ENCODE measurements around the gene LAPTM5.

LAPTM5 gene

DNA sequence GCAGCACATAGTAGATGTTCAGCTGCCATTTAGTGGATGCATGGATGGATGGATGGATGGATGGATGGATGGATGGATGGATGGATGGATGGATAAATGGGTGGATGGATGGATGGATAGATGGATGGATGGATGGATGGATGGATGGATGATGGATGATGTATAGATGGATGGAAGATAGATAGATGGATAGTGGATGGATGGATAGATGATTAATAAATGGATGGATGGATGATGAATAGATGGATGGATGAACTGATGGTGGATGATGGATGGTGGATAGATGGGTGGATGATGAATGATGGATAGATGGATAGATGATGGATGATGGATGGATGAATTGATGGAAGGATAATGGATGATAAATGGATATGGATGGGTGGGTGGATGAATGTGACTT is 54.8 kb downstream of the LAPTM5 start:
- no peak overlapping the region for H3K4me3 ChIP-seq (ENCODE audit: low read depth in 1 of 2, low read length in 2 of 2)
- H3K9me3 ChIP-seq (ENCODE audit: control insufficient read depth in 1 of 2, low read length in 2 of 2) = no peaks in the 10 kb centered on the region
- H3K4me1 ChIP-seq (ENCODE audit: control insufficient read depth in 1 of 2, insufficient read depth in 2 of 2, low read length in 2 of 2) = peaks cover 5 to 23% of the 10 kb centered on the region in 2 donors
- H3K36me3 ChIP-seq (ENCODE audit: control insufficient read depth in 1 of 2, insufficient read depth in 2 of 2, low read length in 2 of 2) = no peaks in the 10 kb centered on the region
- no peaks in the 10 kb centered on the region for H3K27me3 ChIP-seq (ENCODE audit: low read depth, low read length)
- H3K27ac ChIP-seq (ENCODE audit: low read length) = no peak overlapping the region

DNA sequence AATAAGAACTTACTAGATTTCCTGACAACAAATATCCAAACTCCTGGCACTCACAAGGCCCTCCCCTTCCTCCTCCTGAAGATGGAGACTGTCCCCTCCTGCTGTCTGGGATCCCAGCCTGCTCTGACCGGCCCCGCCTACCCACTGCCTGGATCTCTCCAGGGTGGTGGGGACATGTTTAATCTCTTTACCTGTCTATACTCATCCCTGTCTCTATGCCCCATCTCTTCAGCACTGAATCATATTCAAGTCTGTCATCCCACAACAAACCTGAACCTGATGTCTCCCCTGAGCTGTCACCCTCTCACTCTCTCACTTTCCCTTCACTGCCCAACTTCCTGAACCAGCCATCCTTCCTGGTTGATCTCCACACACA is 56.3 kb downstream of the LAPTM5 start:
- Histone ChIP-seq H3K4me3 (ENCODE audit: low read depth in 1 of 2, low read length in 2 of 2) (no peak overlapping the region), H3K36me3 (ENCODE audit: control insufficient read depth in 1 of 2, insufficient read depth in 2 of 2, low read length in 2 of 2) (no peaks in the 10 kb centered on the region), H3K27me3 (ENCODE audit: low read depth, low read length) (no peaks in the 10 kb centered on the region), H3K27ac (ENCODE audit: low read length) (no peak overlapping the region), H3K9me3 (ENCODE audit: control insufficient read depth in 1 of 2, low read length in 2 of 2) (no peaks in the 10 kb centered on the region), H3K4me1 (ENCODE audit: control insufficient read depth in 1 of 2, insufficient read depth in 2 of 2, low read length in 2 of 2) (peaks cover 6 to 21% of the 10 kb centered on the region in 2 donors)

DNA sequence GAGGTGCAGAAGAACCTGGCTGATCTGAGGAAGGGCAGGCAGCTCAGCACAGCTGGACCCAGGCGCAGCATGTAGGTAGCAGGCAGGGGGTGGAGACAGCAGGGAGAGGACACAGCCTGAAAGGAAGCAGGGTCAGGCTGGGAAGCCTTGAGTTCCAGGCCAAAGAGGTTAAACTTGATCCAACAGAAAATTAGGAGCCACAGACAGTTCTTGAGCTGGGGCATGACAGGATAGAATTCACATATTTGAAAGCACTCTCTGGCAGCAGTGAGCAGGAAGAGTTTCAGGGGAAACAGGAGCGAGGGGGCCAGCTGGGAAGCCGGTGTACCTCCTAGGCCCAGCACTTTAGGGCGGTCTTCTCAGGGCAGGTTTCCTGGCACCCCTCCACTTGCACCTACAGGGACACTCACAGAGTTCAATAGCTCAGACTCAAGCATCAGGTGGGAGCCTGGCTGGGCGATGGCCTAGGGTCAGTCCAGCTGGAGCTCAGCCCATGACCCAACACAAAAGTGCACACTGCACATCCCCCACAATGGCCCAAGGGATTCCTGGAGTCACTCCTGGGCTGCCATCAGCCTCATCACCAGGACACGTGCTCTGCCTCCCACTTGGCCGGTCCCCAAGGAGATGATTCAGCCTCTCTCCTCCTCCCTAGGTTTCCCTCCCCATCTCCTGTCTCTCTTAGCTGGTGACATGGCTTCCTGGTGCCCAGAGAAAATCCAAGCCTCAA is 56.9 kb downstream of the LAPTM5 start:
- Histone ChIP-seq H3K36me3 (ENCODE audit: control insufficient read depth in 1 of 2, insufficient read depth in 2 of 2, low read length in 2 of 2) (no peaks in the 10 kb centered on the region), H3K4me1 (ENCODE audit: control insufficient read depth in 1 of 2, insufficient read depth in 2 of 2, low read length in 2 of 2) (peaks cover 6 to 21% of the 10 kb centered on the region in 2 donors), H3K4me3 (ENCODE audit: low read depth in 1 of 2, low read length in 2 of 2) (no peak overlapping the region), H3K27ac (ENCODE audit: low read length) (no peak overlapping the region), H3K27me3 (ENCODE audit: low read depth, low read length) (no peaks in the 10 kb centered on the region), H3K9me3 (ENCODE audit: control insufficient read depth in 1 of 2, low read length in 2 of 2) (no peaks in the 10 kb centered on the region)

DNA sequence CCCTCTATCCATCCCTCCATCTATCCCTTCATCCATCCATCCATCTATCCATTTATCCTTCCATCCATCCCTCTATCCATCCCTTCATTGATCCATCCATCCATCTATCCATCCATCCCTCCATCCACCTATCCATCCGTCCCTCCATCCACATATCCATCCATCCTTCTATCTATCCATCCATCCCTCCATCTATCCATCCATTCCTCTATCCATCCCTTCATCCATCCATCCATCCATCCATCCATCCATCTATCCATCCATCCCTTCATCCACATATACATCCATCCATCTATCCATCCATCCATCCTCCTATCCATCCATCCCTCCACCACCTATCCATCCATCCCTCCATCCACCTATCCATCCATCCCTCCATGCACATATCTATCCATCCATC is 57.8 kb downstream of the LAPTM5 start:
- Histone ChIP-seq H3K9me3 (ENCODE audit: control insufficient read depth in 1 of 2, low read length in 2 of 2) (no peaks in the 10 kb centered on the region), H3K4me1 (ENCODE audit: control insufficient read depth in 1 of 2, insufficient read depth in 2 of 2, low read length in 2 of 2) (peaks cover 6 to 14% of the 10 kb centered on the region in 2 donors), H3K4me3 (ENCODE audit: low read depth in 1 of 2, low read length in 2 of 2) (no peak overlapping the region), H3K36me3 (ENCODE audit: control insufficient read depth in 1 of 2, insufficient read depth in 2 of 2, low read length in 2 of 2) (no peaks in the 10 kb centered on the region), H3K27ac (ENCODE audit: low read length) (no peak overlapping the region), H3K27me3 (ENCODE audit: low read depth, low read length) (no peaks in the 10 kb centered on the region)

DNA sequence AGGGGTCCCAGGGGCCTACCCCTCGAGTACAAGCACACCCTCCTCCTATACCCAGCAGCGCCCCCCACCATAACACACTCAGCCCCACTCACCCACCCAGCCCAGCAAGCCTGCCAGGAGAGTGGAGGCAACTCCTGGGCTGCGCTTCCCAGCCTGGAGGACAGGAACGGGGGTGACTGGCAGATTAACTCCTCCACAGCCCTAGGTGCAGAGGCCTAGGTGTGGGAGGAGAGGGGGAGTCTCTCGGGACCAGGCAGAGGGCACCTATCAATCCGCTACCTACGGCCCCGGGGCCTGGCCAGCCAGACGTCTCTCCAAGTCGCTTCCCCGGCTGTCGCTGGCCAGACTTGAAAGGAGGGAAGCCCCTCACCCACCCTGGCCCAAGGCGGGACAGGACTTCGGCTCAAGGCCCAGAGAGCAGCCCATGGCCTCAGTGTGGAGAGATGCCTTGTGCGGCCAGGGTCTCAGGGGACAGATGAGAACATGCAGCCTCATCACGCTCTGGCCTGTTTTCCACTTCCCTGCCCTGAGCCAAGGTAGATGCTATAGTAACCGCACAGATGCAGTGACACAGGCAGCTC is 59.1 kb downstream of the LAPTM5 start:
- no peaks in the 10 kb centered on the region for H3K9me3 ChIP-seq (ENCODE audit: control insufficient read depth in 1 of 2, low read length in 2 of 2)
- H3K4me1 ChIP-seq (ENCODE audit: control insufficient read depth in 1 of 2, insufficient read depth in 2 of 2, low read length in 2 of 2) = peaks cover 6 to 8% of the 10 kb centered on the region in 2 donors
- no peaks in the 10 kb centered on the region for H3K27me3 ChIP-seq (ENCODE audit: low read depth, low read length)
- H3K4me3 ChIP-seq (ENCODE audit: low read depth in 1 of 2, low read length in 2 of 2) = no peak overlapping the region
- no peaks in the 10 kb centered on the region for H3K36me3 ChIP-seq (ENCODE audit: control insufficient read depth in 1 of 2, insufficient read depth in 2 of 2, low read length in 2 of 2)
- H3K27ac ChIP-seq (ENCODE audit: low read length) = no peak overlapping the region

DNA sequence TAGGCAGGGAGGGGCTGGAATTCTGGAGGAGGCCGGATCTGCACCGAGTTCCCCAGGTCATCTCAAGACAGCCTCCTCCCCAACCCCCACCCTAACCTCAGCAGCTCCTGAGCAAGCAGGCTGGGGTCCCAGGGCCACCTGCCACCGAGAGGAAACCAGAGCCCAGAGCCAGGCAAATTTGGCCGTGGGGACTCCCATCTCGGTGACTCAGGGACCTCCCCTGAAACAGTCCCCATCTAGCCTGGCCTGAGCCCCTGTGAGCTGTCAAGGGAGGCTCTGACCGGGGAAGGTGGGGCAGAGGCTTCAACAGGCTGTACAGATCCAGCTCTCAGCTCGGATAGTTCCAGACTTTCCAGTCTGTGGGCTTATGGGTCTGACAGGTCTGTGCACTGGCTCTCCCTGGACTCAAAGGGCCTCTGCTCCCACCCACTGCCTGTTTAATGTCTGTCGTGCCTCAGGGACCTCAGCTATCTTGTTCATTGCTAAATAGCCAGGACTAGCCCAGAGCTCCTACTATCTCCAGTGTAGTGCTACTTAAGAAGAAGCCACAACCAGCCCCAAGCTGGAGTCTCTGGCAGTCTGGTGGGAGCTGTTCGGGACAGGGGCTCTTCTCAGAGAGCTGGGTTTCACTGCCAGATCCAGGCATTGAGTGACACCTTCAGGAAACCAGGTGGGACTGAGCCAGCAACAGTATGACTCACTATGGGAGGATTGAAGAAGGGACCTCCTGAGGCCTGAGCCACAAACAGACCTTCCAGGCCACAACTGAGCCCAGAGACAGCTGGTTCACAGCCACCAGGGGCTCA is 59.8 kb downstream of the LAPTM5 start:
- Histone ChIP-seq H3K36me3 (ENCODE audit: control insufficient read depth in 1 of 2, insufficient read depth in 2 of 2, low read length in 2 of 2) (no peaks in the 10 kb centered on the region), H3K27me3 (ENCODE audit: low read depth, low read length) (no peaks in the 10 kb centered on the region), H3K9me3 (ENCODE audit: control insufficient read depth in 1 of 2, low read length in 2 of 2) (no peaks in the 10 kb centered on the region), H3K27ac (ENCODE audit: low read length) (no peak overlapping the region), H3K4me3 (ENCODE audit: low read depth in 1 of 2, low read length in 2 of 2) (no peak overlapping the region), H3K4me1 (ENCODE audit: control insufficient read depth in 1 of 2, insufficient read depth in 2 of 2, low read length in 2 of 2) (peaks cover 6 to 8% of the 10 kb centered on the region in 2 donors)

DNA sequence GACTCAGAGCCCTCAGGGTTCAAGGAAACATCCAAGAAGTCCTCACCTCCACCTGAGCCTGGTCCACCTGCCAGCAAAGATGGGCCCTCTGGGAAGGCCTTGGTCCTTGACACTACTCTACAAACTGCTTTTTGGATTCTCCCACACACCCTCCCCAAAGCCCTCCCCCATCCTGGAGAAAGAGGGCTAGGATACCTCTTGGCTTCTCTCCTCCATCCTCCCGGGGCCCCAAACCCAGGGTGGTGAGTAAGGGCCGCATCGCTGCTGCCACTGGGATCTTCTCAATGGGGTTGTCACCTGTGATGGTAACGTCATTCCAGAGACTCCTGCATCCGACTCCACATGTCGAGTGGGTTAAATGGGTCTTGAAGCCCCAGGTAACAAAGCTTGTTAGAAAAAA is 60.7 kb downstream of the LAPTM5 start:
- no peak overlapping the region for H3K27ac ChIP-seq (ENCODE audit: low read length)
- H3K4me1 ChIP-seq (ENCODE audit: control insufficient read depth in 1 of 2, insufficient read depth in 2 of 2, low read length in 2 of 2) = peaks cover 6 to 8% of the 10 kb centered on the region in 2 donors
- H3K36me3 ChIP-seq (ENCODE audit: control insufficient read depth in 1 of 2, insufficient read depth in 2 of 2, low read length in 2 of 2) = no peaks in the 10 kb centered on the region
- no peaks in the 10 kb centered on the region for H3K27me3 ChIP-seq (ENCODE audit: low read depth, low read length)
- no peak overlapping the region for H3K4me3 ChIP-seq (ENCODE audit: low read depth in 1 of 2, low read length in 2 of 2)
- H3K9me3 ChIP-seq (ENCODE audit: control insufficient read depth in 1 of 2, low read length in 2 of 2) = no peaks in the 10 kb centered on the region

DNA sequence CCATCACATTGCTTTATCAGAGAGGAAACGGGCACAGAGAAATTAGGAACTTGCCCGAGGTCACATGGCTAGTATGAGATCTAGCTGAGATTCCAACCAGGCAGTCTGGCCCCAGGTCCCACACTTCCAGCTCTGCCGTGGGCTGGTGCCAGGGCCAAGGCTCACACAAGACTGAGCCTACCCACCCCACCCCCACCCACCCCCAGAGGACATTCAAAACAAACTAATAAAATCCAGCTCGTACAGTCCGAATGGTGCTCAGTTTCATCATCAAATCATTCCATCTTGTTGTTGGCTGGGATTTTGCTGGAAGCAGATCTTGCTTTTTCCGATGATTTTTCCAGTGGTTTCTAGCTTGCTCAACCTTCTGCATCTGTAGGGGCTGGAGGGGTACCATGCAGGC is 62.1 kb downstream of the LAPTM5 start:
- Histone ChIP-seq H3K9me3 (ENCODE audit: control insufficient read depth in 1 of 2, low read length in 2 of 2) (no peaks in the 10 kb centered on the region), H3K27ac (ENCODE audit: low read length) (no peak overlapping the region), H3K4me1 (ENCODE audit: control insufficient read depth in 1 of 2, insufficient read depth in 2 of 2, low read length in 2 of 2) (peaks cover 0 to 6% of the 10 kb centered on the region in 2 donors), H3K4me3 (ENCODE audit: low read depth in 1 of 2, low read length in 2 of 2) (no peak overlapping the region), H3K27me3 (ENCODE audit: low read depth, low read length) (no peaks in the 10 kb centered on the region), H3K36me3 (ENCODE audit: control insufficient read depth in 1 of 2, insufficient read depth in 2 of 2, low read length in 2 of 2) (no peaks in the 10 kb centered on the region)

DNA sequence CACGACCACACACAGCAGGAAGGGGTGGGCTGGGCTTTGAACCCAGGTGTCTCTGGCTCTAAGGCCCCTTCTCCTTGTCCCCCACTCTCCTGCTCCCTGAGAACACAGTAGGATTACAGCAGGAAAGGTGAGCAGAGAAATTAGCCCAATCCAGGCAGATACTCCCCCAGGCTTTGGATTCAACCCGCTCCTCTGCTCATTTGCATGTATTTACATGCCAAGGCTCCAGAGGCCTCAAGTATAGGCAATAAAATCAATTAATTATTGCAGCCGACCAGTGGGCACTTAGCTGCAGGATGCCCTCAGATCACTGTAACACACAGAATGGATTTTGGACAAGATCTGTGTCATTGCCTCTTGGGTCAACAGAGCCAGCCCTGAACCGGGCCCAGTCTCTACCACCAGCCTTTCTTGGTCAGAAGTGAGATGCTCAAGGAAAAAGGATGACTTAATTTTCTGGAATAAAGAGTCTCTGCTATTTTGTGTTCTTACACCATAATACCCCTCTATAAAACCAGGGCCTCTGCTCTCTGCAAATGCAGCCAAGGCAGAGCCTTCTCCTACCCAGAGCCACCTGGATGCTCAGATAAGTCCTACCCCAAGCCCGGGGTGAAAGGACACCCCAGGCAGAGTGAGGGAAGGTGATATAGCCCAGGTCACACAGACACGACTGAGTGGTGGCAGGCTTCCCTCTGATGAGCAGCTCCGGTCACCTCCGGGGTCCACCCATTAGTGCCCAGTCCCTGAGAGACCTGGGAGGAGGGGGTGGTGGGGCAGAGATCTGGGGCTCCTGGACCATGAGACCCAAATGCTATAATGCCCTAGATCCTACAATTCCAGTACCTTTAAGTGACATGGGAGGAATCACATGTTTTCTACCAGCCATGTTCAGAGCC is 63.0 kb downstream of the LAPTM5 start:
- Histone ChIP-seq H3K36me3 (ENCODE audit: control insufficient read depth in 1 of 2, insufficient read depth in 2 of 2, low read length in 2 of 2) (no peaks in the 10 kb centered on the region), H3K27ac (ENCODE audit: low read length) (no peak overlapping the region), H3K4me1 (ENCODE audit: control insufficient read depth in 1 of 2, insufficient read depth in 2 of 2, low read length in 2 of 2) (peaks cover 0 to 6% of the 10 kb centered on the region in 2 donors), H3K4me3 (ENCODE audit: low read depth in 1 of 2, low read length in 2 of 2) (no peak overlapping the region), H3K9me3 (ENCODE audit: control insufficient read depth in 1 of 2, low read length in 2 of 2) (no peaks in the 10 kb centered on the region), H3K27me3 (ENCODE audit: low read depth, low read length) (no peaks in the 10 kb centered on the region)

DNA sequence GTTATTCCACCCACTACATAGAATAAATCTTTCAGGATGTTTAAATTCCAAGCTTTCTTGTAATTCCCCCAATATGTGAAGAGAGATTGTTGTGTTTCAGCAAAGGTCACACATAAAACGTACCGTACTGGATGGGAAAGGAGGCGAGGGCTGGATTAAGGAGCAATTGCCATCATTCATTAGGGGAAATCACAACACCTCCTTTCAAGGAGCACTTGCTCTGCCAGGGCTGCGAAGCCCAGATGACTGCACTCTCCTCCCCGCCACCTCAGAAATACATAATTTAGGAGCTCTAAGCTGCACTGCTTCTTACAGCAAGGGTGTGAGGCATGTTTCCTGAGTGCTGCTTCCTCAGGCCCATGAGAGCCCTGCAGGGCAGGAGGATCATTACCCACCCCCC is 63.8 kb downstream of the LAPTM5 start:
- Histone ChIP-seq H3K9me3 (ENCODE audit: control insufficient read depth in 1 of 2, low read length in 2 of 2) (no peaks in the 10 kb centered on the region), H3K4me1 (ENCODE audit: control insufficient read depth in 1 of 2, insufficient read depth in 2 of 2, low read length in 2 of 2) (peaks cover 0 to 6% of the 10 kb centered on the region in 2 donors), H3K36me3 (ENCODE audit: control insufficient read depth in 1 of 2, insufficient read depth in 2 of 2, low read length in 2 of 2) (no peaks in the 10 kb centered on the region)

DNA sequence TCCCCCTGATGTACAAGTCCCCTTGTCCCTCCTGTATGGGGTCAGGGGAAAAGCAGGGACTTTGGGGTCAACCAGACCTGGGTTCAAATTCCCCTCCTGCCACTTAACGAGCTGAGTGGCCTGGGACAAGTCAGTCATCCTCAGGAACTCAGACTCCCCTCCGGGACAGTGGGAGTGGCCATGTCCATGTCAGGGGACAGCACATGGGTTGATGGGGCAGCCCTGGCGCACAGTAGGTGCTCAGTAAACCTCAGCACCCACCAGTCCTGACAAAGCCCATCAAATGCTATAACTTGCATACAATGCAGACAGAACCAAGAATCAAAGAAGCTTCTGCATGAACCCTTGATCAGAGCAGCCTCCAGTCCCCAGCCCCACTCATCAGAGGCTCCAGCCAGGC is 64.2 kb downstream of the LAPTM5 start:
- H3K27ac ChIP-seq (ENCODE audit: low read length) = no peak overlapping the region
- no peaks in the 10 kb centered on the region for H3K36me3 ChIP-seq (ENCODE audit: control insufficient read depth in 1 of 2, insufficient read depth in 2 of 2, low read length in 2 of 2)
- no peaks in the 10 kb centered on the region for H3K27me3 ChIP-seq (ENCODE audit: low read depth, low read length)
- H3K9me3 ChIP-seq (ENCODE audit: control insufficient read depth in 1 of 2, low read length in 2 of 2) = no peaks in the 10 kb centered on the region
- H3K4me3 ChIP-seq (ENCODE audit: low read depth in 1 of 2, low read length in 2 of 2) = no peak overlapping the region
- H3K4me1 ChIP-seq (ENCODE audit: control insufficient read depth in 1 of 2, insufficient read depth in 2 of 2, low read length in 2 of 2) = peaks cover 0 to 6% of the 10 kb centered on the region in 2 donors

More for the DNA sequence above, 63.8 kb downstream of the LAPTM5 start:
- no peaks in the 10 kb centered on the region for H3K27me3 ChIP-seq (ENCODE audit: low read depth, low read length)
- H3K4me3 ChIP-seq (ENCODE audit: low read depth in 1 of 2, low read length in 2 of 2) = no peak overlapping the region
- no peak overlapping the region for H3K27ac ChIP-seq (ENCODE audit: low read length)
